Stimulated activated CD8-positive, alpha-beta memory T cell treated with anti-CD3 and anti-CD28 coated beads, Interleukin-15, amount 100 ng/mL, for 4 hours (primary cell): Measurements from ENCODE around the gene KRT85.
"Not testable (repeated sequence)": the region's sequence is repeated elsewhere in the genome, so short reads cannot be mapped to it uniquely, and the experiment has no call there.

Source experiments
- DNase-seq, 2 donors: peaks; one replicate each; pipeline ENCODE4 v3.0.0-alpha.2; 2020; ENCODE audit warnings: low read depth in 2 of 2

Gene KRT85

DNA sequence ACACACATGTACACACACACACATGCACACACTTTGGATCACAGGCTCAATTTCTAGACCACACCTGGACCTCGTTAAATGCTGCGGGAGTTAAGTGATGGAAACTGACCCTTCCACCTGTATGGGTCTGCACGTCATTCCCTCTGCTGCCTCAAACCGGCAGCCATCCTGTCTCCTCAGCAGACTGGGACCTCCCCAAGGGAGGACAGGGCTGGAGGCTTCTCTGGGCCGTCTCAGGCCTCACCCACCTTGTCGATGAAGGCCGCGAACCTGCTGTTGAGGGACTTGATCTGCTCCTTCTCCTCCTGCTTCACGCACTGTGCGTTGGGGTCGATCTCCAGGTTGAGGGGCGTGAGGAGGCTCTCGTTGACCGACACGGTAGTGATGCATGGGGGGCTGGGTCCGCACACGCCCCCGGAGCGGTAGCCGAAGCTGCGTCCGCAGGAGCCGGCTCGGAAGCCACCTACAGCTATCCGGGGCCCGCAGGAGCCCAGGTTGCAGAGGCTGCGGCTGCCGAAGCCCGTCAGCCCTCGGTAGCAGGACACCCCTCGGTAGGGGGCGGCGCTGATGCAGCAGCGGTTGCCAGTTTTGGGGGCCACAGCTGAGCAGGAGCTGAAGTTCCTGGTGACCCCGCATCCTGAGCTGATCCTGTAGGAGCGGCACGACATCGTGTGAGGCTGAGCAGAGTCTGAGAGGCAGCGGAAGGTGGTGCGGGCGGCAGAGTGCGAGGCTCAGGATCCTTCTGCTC lies at the start of gene KRT85:
Gene KRT85, minus strand, starts transcription at position 744 of the 748 bp plus-strand sequence. Its CDS starts 76 bp downstream, at position 668.
- no peak for DNase-seq

DNA sequence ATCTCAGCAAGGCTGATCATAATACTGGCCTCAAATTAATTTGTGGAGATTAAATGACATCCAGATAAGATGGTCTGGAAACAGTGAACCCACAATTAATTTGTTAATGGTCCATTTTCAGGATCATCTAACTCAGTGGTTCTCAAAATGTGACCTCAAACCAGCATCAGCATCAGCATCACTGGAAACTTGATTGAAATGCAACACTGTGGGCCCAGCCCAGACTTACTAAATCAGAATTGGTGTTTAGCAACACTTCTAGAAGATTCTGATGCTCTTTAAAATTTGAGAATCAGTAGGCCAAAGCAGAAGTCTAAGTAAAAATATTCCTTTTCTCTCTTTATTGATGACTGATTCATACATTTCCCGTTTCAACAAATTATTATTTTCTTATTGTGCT lies 49.5 kb upstream of the KRT85 start:
- no peak for DNase-seq

DNA sequence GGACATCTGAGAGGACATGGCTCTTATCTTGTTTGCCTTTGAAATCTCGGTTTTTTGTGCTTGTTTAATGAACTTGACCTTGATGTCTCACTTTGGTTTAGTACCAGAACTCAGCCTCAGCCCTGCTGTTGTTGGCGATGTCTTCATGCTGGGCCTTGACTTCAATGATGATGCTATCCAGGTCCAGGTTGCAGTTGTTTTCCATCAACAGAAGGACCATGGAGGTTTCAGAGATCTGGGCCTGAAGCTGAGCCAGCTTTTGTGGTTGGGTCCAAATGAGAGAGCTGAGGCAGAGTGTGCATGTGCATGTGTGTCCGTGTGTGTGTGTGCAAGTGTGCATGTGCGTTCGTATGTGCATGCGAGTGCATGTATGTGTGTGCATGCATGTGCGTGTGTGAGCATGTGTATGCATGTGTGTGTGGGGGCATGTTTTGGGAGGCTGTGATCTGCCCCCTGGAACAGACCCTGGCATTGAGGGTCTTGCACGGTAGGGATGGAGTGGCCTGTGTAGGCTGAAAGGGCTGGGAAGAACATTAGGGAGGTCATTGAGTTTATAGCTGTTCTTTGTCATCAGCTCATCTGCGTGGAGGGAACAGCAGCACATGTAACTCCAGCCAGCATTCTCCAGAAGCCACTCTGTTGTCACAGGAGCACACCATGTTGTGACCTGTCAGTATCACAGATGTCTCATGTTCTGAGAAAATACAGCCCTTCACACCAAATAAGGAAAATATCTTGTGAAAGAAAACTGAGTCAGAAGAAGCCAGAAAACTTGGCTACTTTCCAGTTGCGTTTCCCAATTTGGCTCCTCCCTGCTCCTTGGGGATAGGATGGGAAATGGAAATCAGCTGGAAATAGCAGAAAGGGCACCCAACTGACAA lies 48.8 kb upstream of the KRT85 start:
- DNase-seq: no peak

DNA sequence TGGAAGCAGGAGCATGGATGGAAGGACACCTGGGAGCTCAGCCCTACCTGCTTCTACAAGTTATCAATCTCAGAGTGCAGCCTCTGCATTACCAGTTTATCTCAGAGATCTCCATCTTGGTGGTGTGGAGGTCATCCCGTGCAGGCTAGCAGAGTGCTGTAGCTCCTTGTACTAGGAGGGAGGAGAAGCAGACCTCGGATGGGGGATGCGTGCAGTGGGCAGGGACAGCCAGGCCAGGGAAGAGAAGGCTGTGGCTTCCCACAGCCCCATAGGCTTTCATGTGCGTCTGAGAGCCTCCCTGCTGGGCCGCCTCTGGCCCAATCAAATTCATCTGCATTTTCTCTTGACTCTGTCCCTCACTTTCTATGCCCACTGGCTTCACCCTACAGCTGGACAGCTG lies 47.7 kb upstream of the KRT85 start:
- no peak for DNase-seq

DNA sequence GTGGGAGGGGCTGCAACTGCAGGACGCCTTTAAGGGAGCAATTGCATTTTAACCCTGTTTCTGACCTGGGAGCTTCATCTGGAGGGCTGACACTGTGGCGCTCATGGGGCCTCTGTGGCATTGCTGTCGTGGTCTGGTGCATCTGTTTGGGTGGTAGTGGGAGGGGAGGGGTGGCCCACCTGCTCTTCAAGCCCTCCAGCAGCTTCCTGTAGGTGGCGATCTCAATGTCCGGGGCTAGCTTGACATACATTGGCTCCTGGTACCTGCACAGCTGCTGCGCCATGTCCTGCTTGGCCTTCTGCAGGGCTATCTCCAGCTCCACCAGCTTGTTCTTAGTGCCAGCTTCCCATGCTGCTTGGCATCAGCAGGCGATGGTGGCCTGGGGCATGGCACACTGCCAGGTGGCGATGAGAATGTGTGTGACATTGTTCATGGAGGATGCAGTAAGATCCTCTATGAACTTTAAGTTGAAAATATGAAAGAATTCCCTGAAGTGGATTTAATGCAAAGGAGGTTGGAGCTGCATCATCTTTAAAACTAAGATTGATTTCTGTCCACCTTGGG lies 46.6 kb upstream of the KRT85 start:
- no peak for DNase-seq

DNA sequence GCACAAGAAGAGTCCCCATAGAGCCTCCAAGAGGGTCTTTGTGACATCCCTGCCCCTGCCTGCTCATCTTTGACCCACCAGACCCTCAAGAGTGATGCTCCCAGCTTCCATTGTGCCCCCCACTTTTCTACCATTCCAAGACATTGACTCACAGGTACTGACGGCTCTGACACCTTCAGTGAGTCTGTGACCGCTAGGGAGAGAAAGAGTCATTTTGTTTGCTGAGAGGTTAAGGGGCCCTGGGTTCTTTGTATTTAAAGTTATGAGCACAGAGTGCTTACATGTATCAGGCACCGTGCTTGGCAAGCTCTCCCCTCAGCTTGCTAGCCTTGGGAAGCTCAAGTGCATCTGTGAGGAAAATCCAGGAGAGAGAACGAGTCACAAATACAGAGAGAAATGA lies 45.9 kb upstream of the KRT85 start:
- no peak for DNase-seq

DNA sequence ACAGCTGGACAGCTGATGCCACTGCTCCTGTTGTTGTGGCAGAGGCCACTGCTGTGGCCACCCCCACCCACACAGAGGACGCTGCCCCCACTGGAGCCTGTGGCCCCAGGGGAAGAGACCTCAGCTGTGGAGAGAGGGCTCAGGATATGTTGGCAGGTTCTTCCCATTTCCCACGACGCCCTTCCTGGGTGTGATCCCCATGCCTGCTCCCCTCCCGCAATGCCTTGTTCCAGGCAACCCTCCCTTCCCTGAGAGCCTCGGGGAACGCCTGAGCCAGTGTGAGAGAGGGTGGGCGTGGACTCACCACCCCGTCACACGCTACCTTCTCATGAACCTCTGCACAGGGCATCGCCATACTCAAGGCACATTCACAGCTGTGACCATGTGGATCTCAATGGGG lies 44.5 kb upstream of the KRT85 start:
- DNase-seq: no peak

DNA sequence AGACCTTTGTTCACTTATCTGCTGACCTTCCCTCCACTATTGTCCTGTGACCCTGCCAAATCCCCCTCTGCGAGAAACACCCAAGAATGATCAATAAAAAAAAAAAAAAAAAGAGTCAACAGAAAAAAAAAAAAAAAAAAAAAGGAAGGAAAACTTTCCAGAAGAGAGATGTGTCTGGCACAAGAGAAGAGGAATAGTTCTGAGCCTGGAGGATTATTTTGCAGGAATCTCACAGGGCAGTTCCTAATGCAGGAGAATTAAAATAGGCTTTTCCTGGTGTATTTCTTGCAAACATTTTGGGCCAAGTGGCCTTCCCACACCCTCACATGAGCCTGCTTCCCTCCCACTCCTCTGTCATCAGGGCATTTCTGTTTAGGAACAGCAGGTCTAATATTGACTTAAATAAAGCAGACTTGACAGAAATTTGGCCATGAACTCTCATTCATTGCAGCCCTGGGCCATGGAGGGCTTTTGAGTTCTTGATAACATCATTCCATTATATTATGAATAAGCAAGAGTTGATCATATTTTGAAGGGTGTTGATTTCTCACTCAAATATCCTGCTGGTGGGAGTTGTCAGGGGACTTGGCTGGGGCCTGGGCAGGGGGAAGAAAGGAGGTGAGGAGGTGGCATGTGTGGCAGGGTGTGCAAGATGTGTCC lies 43.4 kb upstream of the KRT85 start:
- not testable (repeated sequence) for DNase-seq

DNA sequence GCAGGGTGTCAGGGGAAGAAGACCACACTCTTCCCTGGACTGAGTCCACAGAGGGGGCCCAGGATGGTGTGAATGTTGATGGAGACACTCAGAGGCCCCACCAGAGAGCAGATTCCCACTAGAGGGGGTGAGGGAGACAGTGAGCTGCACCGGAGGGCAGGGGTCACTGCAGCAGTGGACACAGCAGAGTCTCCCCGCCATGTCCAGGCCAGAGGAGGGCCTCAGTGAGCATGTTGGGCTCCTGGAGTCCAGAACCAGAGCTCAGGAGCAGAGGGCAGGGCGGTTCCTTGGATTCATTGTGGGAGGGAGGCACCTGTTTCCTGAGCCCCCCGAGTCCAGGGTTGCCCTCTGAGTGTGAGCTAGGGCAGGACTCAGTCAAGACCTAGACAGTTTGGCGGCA lies 40.6 kb upstream of the KRT85 start:
- DNase-seq: no peak

DNA sequence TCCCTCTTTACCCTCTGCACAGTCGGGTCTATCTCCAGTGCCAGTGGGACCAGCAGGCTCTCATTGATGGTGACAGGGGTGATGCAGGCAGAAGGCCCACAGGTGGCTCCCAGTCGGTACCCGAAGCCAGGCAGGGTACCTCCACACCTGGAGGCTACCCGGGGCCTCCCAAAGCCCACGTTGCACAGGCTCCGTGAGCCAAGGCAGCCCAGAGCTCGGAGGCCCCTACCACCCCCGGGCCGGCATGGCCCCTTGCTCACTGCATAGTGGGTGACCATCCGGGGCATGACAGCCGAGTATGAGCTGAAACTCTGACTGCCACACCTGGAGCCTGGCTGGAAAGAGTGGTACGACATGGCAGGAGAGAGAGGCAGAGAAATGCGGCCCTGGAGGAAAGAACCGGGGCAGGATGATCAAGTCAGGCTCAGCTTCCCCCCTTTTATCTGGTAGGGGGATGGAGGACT lies 38.7 kb upstream of the KRT85 start, which contains the start of gene KRT82:
Gene KRT82, minus strand, starts transcription at position 414 of the 464 bp plus-strand sequence. Its CDS starts 58 bp downstream, at position 356.
- DNase-seq: no peak

DNA sequence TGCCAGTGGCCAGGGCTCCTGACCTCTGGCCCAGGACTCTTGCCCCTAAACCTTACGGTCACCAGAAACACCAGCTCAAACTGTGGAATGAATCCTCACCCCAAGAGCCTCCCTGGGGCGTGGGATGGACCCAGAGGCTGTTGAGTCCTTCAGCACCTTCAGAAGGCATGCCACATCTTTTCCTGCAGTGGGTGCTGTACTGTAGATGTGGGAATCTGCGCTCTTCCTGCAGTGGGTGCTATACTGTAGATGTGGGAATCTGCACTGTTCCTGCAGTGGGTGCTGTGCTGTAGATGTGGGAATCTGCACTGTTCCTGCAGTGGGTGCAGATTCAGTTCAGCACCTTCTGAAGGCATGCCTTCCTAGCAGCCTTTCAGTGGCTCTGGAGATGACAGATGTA lies 37.7 kb upstream of the KRT85 start:
- no peak for DNase-seq

DNA sequence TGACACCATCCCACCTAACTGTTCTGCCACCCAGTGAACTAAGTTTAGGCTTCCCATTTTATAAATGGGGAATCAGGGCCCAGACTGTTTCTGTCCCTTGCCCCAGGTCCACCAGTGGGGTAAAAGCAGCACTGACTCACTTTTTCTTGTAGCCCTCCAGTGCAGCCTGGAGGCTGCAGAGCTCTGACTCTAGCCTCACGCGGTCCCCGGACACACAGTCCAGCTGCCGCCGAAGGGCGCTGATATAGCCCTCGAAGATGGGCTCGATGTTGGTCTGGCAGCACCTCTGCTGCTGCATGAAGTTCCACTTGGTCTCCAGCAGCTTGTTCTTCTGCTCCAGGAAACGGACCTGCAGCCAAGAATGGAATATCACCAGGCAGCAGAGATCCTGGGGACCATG lies 36.3 kb upstream of the KRT85 start:
- DNase-seq: no peak

DNA sequence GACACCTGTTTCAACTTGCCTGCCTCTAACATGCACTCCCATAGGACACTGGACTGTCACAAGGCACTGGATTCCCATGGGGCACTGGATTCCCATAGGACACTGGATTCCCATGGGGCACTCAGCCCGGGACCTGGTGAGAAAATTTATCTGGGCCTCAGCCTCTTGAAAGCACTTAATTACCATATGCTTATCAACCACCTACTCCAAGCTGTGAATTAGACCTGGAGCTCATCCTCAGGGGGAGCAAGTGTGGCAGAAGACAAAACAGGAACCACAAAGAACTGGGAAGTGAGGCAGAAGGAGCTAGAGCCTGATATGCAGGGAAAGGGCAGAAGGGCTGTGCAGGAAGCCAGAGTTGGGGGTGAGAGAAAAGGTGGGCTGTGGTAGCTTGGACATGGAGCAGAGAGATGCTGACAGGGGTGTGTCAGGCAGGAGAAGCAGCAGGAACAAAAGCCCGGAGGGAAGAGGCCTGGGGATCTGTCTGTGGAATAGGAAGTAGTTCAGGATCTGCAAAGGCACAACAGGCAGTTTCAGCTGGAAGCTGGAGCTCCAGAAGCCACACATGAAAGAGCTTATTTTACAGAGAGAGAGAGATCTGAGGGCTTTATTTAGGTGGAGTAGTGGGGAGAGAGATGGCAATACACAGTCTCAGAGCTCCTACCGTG lies 35.7 kb upstream of the KRT85 start:
- DNase-seq: no peak

DNA sequence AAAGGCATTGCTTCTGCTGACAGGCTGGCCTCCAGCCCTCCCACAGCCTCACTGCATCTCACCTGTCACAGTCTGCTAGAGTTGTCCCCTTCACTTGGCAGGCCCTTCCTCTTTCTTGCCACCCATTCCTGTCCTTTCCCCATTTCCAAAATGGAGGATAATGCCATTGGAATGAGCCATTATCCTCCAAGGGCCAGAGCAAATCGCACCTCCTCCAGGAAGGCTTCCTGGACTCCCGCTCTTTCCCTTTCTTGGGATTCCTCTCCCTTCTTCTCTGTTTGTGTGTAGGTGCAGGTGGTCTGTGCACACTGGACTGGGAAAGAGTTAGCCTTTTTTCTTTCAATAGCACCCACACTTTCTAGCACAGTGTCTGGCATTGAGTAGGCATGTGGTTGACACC lies 35.1 kb upstream of the KRT85 start:
- DNase-seq: no peak

DNA sequence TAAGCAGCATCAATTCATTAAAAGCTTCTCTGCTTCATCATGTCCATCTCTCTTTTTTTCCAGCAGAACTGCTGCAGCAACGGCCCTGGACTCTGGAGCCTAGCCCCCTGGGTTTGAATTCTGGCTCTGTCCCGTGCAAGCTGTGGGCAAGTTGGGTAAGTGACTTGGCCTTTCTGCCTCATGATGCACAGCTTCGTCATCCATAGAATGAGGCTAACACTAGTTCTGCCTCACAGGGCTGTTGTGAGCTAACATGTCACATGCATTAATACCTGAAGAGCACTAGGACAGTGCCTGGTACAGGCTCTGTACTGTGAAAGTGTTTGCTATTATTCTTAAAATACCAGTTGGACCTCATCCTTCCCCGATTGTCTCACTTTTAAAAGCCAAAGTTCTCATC lies 34.6 kb upstream of the KRT85 start:
- no peak for DNase-seq

DNA sequence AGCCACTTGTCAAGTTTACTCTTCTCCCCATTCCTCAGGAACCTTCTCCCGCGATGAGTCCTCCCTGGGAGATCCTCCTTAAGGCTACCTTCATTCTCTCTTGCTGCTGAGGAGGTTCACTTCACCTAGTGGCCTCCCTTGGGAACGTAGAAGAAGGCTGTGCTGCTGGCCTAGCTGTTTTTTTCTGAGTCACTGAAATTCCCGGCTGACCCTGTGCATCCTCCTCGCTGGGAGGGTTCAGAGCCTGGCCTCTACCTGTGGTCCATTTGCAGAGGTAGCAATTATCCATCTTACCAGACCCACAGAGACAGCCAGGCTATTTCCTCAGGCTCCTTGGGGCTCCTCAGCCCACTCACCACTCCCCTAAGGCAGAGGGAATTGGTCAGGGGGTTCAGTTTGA lies 34.2 kb upstream of the KRT85 start:
- DNase-seq: no peak

DNA sequence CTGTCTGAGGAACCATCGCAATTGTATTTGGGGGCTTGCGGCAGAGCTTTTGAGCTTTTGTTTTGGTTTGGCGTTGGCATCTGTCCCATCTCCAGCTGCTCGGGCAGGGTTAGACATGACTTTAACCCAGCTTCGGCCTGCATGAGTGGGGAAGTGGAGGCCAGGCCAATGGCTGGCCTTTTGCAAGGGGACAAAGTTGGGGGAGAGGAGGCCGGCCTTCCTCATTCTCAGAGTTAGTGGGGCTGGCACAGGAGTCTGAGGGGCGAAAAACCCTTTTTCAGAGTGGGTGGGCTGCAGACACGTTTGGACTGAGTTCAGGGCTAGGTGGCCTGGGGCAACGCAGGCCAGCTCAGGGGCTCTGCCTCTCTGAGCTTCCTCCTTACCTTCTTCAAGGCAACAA lies 33.6 kb upstream of the KRT85 start:
- DNase-seq: no peak

DNA sequence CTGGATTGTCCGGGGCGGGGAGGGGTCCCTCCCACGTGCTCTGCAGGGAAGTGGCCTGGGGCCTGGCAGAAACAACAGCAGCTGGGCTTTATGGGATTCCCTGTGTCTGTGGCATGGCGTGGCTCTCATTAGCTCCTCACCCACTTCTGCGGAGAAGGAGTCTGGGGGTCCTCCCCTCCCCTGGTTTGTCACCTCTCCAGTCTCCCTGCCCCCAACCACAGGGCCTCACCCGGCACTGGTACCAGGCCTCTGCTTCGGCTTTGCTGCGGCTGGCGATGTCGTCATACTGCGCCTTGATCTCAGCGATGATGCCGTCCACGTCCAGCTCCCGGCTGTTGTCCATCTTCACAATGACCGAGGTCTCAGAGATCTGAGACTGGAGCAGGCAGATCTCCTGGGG lies 32.5 kb upstream of the KRT85 start:
- DNase-seq: no peak

DNA sequence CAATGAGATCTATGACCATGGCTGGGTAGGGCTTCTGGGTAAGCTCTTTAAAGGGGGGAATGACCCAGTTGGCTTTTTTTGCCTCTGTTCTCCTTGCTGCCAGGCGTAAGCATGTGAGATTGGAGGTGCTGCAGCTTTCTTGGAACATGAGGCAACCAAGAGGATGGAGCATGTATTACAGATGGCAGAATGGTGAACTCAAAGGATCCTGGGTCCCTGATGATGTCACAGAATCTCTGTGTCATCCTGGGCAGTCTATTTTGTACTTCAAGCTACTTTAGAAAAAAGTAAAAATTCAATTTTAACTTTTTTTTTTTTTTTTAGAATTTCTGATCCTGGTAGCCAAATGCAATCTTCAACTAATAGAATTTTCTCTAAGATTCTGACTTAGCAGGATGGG lies 30.9 kb upstream of the KRT85 start:
- no peak for DNase-seq

DNA sequence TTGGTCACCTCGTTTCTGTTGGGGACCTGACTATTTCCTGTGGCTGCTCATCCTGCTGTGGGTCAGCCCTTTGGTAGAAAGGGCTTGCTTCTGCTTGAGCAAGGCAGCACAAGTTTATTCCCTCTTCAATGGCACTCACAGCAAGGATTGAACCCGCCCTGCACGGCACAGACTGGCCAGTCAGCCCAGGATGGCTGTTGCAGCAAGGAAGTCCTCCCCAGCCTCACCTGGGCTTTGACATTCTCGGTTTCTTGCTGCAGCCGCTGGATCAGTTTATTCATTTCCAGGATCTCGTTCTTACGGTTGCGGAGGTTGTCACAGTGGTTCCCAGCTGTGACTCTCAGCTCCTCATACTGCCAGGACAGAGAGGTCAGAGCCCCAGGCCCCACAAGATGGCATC lies 29.4 kb upstream of the KRT85 start:
- no peak for DNase-seq

DNA sequence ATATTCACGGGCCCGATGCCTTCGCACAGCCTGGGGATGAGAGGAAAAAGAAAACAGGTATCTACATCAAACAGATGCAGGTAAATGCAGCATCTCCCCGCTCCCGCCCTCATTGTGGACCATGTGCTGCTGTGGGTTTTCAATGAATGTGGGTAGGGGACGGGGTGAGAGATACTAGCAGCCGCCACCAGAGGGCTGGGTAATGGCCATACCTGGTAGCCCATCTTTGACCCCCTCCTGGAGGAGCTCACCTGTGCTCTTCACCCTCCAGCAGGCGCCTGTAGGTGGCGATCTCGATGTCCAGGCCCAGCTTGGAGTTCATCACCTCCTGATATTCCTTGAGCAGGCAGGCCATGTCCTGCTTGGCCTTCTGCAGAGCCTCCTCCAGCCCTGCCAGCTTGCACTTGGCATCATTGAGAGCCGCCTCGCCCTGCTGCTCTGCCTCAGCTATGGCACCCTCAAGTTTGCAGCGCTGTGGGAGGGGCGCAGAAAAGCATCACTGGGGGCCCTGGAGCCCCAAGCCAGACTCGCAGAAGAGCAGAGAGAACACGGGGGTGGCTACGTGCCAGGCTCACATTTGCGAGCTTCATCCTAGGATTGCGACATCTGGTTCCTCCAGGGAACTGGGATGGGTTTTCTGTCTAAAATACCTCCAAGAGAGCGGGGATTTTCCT lies 28.6 kb upstream of the KRT85 start:
- no peak for DNase-seq
